Vagina (tissue), 2 donors: ENCODE results near the gene SIK2. TPM values are rescaled to one million over a fixed set of nuclear protein-coding genes. Genes with fewer than 3 reads are reported as not detected.
A peak's percentile ranks its signal among the peaks of the same experiment; 100 is the strongest.

Source experiments
- DNase-seq, 2 donors: peaks; one replicate each; pipeline ENCODE4 v3.0.0-alpha.2; 2017; ENCODE audit errors: extremely low spot score in 2 of 2
- H3K27ac ChIP-seq: fragments of 200-600 bp; sonication (generic); one replicate; pipeline ENCODE4 v1.5.1; 2019
- H3K27me3 ChIP-seq: fragments of 200-600 bp; sonication (generic); one replicate; pipeline ENCODE4 v1.5.1; 2019
- H3K36me3 ChIP-seq, 2 donors: fragments of 200-600 bp; sonication (generic); one replicate each; pipeline ENCODE4 v1.5.1; 2017 to 2019
- H3K4me1 ChIP-seq: fragments of 200-600 bp; sonication (generic); one replicate; pipeline ENCODE4 v1.5.1; 2019
- H3K4me3 ChIP-seq, 2 donors: fragments of 200-600 bp; sonication (generic); 1 replicate in 1 of 2; 2 replicates in 1 of 2; pipeline ENCODE4 v1.5.1; 2016 to 2019
- H3K9me3 ChIP-seq: fragments of 200-600 bp; sonication (generic); one replicate; pipeline ENCODE4 v1.5.1; 2019
- POLR2A ChIP-seq, 2 donors: fragments of 450-650 bp; IDR thresholded peaks; one replicate each; pipeline ENCODE4 v1.6.1; 2017; ENCODE audit warnings: antibody characterized with exemption in 2 of 2, mild to moderate bottlenecking in 2 of 2, moderate library complexity in 2 of 2
- POLR2AphosphoS5 ChIP-seq, 2 donors: sonication (generic); formaldehyde crosslinking; IDR thresholded peaks; one replicate each; pipeline ENCODE4 v1.9.0; 2017; ENCODE audit warnings: antibody characterized with exemption in 2 of 2, mild to moderate bottlenecking in 2 of 2, low read depth in 1 of 2; ENCODE audit not compliant: insufficient read depth in 1 of 2
- intact Hi-C: fragments of 100-400 bp; cut with DNase I; formaldehyde crosslinking; loops from one replicate; pipeline ENCODE4 v1.15.1; 2023
- total RNA-seq: library from RNA; depleted of rRNA; stranded (reverse); fragments of >200 nt; gene quantifications from one replicate; pipeline ENCODE4 v1.2.3, GENCODE V29; 2016
- TF ChIP-seq, protein P1 (sequence below), 3 experiments: fragments of 450-650 bp in 2 of 3; fragments of 200-600 bp in 1 of 3; sonication (generic) in 1 of 3; IDR thresholded peaks; one replicate each; pipeline ENCODE4 v1.5.1; 2017 to 2019; ENCODE audit warnings: antibody characterized with exemption in 3 of 3, mild to moderate bottlenecking in 2 of 3, moderate library complexity in 2 of 3

Gene SIK2
- total RNA-seq, 1 donor from 2014 or later = 16.7 TPM

DNA sequence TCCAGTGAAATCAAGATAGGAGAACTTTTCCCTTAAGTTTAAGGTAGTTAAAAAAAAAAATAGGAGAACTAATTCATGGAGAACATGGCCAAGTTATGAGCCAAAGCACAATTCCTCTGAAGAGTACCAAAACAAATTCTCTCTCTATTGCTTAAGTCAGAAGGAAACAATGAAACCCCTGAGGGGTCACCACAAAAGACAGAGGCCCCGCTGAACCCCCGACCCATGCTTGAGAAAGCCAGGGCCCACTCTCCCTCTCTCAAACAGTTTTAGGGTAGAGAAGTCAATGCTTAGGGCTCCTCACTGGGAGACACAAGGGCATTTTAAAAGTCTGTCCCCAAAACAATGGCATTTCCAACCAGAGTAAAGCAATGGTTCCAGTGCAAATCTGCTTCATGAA lies 137.1 kb downstream of the SIK2 start:
- no peak for DNase-seq
- TF ChIP-seq, protein P1, sequence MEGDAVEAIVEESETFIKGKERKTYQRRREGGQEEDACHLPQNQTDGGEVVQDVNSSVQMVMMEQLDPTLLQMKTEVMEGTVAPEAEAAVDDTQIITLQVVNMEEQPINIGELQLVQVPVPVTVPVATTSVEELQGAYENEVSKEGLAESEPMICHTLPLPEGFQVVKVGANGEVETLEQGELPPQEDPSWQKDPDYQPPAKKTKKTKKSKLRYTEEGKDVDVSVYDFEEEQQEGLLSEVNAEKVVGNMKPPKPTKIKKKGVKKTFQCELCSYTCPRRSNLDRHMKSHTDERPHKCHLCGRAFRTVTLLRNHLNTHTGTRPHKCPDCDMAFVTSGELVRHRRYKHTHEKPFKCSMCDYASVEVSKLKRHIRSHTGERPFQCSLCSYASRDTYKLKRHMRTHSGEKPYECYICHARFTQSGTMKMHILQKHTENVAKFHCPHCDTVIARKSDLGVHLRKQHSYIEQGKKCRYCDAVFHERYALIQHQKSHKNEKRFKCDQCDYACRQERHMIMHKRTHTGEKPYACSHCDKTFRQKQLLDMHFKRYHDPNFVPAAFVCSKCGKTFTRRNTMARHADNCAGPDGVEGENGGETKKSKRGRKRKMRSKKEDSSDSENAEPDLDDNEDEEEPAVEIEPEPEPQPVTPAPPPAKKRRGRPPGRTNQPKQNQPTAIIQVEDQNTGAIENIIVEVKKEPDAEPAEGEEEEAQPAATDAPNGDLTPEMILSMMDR (IDR thresholded peaks at IDR 0.05) = no peak
- no peaks in the 10 kb centered on the region for H3K9me3 ChIP-seq
- peak overlapping the region; percentile 95 for H3K27ac ChIP-seq
- intact Hi-C loops = no loop called here
- H3K4me1 ChIP-seq = peaks cover 28% of the 10 kb centered on the region
- no peak overlapping the region for H3K4me3 ChIP-seq
- H3K27me3 ChIP-seq = no peaks in the 10 kb centered on the region
- H3K36me3 ChIP-seq = peaks cover 0 to 37% of the 10 kb centered on the region in 2 donors

DNA sequence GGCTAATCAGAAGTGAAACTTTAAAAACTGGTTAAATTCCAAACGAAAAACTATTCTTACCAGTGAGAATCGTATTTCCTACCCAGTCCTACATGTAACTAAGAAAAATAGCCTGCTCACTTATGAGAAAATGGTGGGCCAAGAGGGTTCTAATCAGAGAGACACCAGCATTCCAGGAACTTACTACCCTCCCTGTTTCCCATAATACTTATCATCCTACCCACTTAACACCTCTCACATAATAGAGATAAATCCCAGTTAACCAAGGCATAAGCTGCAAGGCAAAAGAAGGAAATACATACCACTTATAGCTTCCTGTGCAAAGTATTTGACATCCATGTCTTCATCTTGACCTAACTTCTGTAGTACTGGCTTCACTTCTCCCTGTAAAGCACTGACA lies 139.5 kb downstream of the SIK2 start:
- no peak for DNase-seq
- H3K4me1 ChIP-seq = peaks cover 10% of the 10 kb centered on the region
- intact Hi-C loops = no loop called here
- no peaks in the 10 kb centered on the region for H3K9me3 ChIP-seq
- TF ChIP-seq POLR2AphosphoS5 (IDR thresholded peaks at IDR 0.05; ENCODE audit: insufficient read depth in 1 of 2, low read depth in 1 of 2) = no peak
- TF ChIP-seq, protein P1 (IDR thresholded peaks at IDR 0.05) = no peak
- TF ChIP-seq POLR2A (IDR thresholded peaks at IDR 0.05) = no peak
- no peak overlapping the region for H3K27ac ChIP-seq
- H3K27me3 ChIP-seq = no peaks in the 10 kb centered on the region
- H3K4me3 ChIP-seq = no peak overlapping the region
- H3K36me3 ChIP-seq = peaks cover 0 to 37% of the 10 kb centered on the region in 2 donors

DNA sequence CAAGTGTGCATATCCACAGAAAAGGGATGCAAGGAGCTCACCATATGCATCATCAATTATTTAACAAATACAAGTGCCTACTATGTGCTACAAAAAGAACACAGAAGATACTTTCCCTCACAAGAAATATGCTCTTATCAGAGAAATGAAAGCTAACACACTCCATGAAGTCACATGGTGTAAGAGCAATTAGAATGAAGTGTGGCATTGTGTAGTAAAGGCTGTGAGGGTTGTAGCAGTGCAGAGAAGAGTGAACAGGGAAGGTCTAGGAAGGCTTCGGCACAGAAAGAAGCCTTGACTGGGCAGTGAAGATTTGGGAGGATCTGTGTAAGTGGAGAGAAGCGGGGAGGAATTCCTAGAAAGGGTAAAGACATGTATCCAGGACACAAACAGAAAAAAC lies 141.5 kb downstream of the SIK2 start:
- H3K36me3 ChIP-seq = peaks cover 0 to 46% of the 10 kb centered on the region in 2 donors
- no peaks in the 10 kb centered on the region for H3K9me3 ChIP-seq
- no peaks in the 10 kb centered on the region for H3K4me1 ChIP-seq
- no peaks in the 10 kb centered on the region for H3K27me3 ChIP-seq
- intact Hi-C loops = no loop called here
- DNase-seq = no peak
- no peak overlapping the region for H3K4me3 ChIP-seq
- no peak for TF ChIP-seq POLR2AphosphoS5 (IDR thresholded peaks at IDR 0.05; ENCODE audit: insufficient read depth in 1 of 2, low read depth in 1 of 2)
- TF ChIP-seq, protein P1 (IDR thresholded peaks at IDR 0.05) = no peak
- TF ChIP-seq POLR2A (IDR thresholded peaks at IDR 0.05) = no peak
- no peak overlapping the region for H3K27ac ChIP-seq

DNA sequence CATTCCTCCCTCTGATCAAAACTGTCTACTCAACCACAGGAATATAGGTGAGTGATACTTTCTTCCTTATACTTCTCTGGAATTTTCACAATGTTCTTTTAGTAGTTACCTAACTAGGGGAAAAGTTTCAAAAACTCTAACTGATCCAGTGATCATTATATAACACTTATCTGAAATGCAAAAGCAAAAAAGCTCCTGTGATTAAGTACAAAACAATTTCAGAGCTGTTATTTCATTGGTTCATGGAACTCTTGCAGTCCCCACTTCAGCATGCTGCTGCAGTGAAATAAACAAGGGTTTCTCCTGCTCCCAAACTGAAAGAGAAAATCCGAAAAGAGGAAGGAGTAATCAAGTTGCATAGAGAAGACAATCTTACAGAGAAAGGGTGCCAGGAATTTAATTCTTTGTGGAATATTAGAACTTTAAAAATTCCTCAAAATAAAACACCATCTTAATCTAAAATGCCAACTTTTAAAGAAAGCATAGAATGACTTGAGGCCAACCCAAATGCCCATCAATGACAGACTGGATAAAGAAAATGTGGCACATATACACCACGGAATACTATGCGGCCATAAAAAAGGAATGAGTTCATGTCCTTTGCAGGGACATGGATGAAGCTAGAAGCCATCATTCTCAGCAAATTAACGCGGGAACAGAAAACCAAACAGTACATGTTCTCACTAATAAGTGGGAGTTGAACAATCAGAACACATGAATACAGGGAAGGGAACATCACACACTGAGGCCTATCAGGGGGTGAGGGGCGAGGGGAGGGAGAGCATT lies 143.7 kb downstream of the SIK2 start:
- H3K4me1 ChIP-seq = no peaks in the 10 kb centered on the region
- no peak for TF ChIP-seq POLR2A (IDR thresholded peaks at IDR 0.05)
- H3K27me3 ChIP-seq = no peaks in the 10 kb centered on the region
- intact Hi-C loops = no loop called here
- no peak overlapping the region for H3K4me3 ChIP-seq
- H3K9me3 ChIP-seq = no peaks in the 10 kb centered on the region
- peaks cover under 1 to 57% of the 10 kb centered on the region in 2 donors for H3K36me3 ChIP-seq
- DNase-seq = no peak
- peak overlapping the region; percentile 76 for H3K27ac ChIP-seq

DNA sequence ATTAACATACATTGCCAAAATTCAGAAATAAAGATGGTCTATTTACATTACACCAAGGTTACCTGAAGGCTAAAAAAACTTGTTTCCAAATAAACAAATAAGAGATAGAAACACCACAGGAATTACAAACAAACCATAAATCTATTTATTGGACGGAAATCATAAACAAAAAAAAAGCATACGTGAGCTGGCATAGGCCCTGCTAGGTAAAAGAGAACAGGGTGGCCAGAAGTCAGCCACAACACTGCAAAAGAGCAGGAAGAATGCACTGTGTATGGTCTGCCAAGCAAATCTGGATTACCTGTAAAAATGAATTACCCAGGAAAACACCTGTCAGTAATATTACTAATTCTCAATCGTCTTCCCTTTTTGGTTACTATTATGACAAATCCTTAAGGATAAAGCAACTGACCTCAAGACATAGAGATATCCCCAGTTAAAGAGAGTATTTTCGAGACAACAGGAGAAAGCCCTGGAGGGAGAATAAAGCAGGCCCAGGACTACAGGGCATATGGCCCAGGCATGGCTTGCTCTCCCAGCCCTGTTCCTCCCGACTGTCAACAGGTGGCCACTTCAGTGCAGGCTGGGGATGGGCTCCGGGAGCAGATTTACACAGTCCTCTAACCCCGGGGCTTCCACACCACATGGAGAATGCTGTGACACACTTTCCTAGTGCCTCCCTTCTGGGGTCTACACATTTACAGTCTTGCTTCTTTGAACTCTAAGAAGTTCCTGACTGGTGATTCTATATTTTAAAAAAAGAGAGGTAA lies 146.0 kb downstream of the SIK2 start:
- no peak for DNase-seq
- TF ChIP-seq, protein P1 (IDR thresholded peaks at IDR 0.05) = no peak
- TF ChIP-seq POLR2AphosphoS5 (IDR thresholded peaks at IDR 0.05; ENCODE audit: insufficient read depth in 1 of 2, low read depth in 1 of 2) (no peak), POLR2A (IDR thresholded peaks at IDR 0.05) (no peak)
- Histone ChIP-seq H3K27ac (no peak overlapping the region), H3K4me3 (no peak overlapping the region), H3K9me3 (no peaks in the 10 kb centered on the region), H3K4me1 (no peaks in the 10 kb centered on the region), H3K36me3 (peaks cover 8 to 60% of the 10 kb centered on the region in 2 donors), H3K27me3 (no peaks in the 10 kb centered on the region)
- intact Hi-C loops = no loop called here
